HepG2 (cell line): ENCODE measurements around the gene ADIRF. TPM values are rescaled to one million over a fixed set of nuclear protein-coding genes. Genes with fewer than 3 reads are reported as not detected.

Experiments used
- BATF2 ChIP-seq: sonication (generic); formaldehyde crosslinking; IDR thresholded peaks from 2 replicates; pipeline ENCODE4 v1.8.0; 2022; ENCODE audit warnings: mild to moderate bottlenecking, missing genetic modification reagents, moderate library complexity
- CBFB ChIP-seq: sonication (generic); formaldehyde crosslinking; IDR thresholded peaks from 2 replicates; pipeline ENCODE4 v1.4.0; 2020; ENCODE audit warnings: missing genetic modification reagents
- DNMT1 ChIP-seq: sonication (generic); formaldehyde crosslinking; IDR thresholded peaks from 2 replicates; pipeline ENCODE4 v1.5.1; 2020; ENCODE audit warnings: mild to moderate bottlenecking, missing genetic modification reagents
- ETS1 ChIP-seq: sonication (generic); formaldehyde crosslinking; IDR thresholded peaks from 2 replicates; pipeline ENCODE4 v1.4.0; 2020; ENCODE audit warnings: missing genetic modification reagents
- ISX ChIP-seq: sonication (generic); formaldehyde crosslinking; conservative IDR thresholded peaks from 2 replicates; pipeline ENCODE4 v1.5.0; 2020; ENCODE audit warnings: missing genetic modification reagents
- KLF16 ChIP-seq, 2 experiments: sonication (generic) in 1 of 2; formaldehyde crosslinking in 1 of 2; IDR thresholded peaks; 2 replicates each; pipeline versions ENCODE4 v1.6.1 to v1.8.0; 2016 to 2023; ENCODE audit warnings: missing genetic modification reagents in 2 of 2, missing compliant biosample characterization in 1 of 2
- LBX2 ChIP-seq: sonication (generic); formaldehyde crosslinking; IDR thresholded peaks from 2 replicates; pipeline ENCODE4 v1.5.0; 2020; ENCODE audit warnings: missing genetic modification reagents, mild to moderate bottlenecking, borderline replicate concordance
- MNT ChIP-seq: fragments of 450-650 bp; IDR thresholded peaks from 2 replicates; pipeline ENCODE4 v1.6.1; 2016
- RXRB ChIP-seq: IDR thresholded peaks from 2 replicates; pipeline ENCODE4 v1.6.1; 2016; ENCODE audit warnings: borderline replicate concordance, missing genetic modification reagents, missing compliant biosample characterization
- SRSF9 ChIP-seq: fragments of 200-400 bp; formaldehyde crosslinking; IDR thresholded peaks from 2 replicates; pipeline ENCODE4 v1.6.1; 2018; ENCODE audit warnings: borderline replicate concordance, mild to moderate bottlenecking, low read depth, low read length; ENCODE audit not compliant: insufficient read depth, poor library complexity, severe bottlenecking
- SYNCRIP ChIP-seq: fragments of 200-400 bp; formaldehyde crosslinking; IDR thresholded peaks from 2 replicates; pipeline ENCODE4 v1.6.1; 2018; ENCODE audit warnings: mild to moderate bottlenecking, low read depth, low read length; ENCODE audit not compliant: insufficient read depth
- ZBTB1 ChIP-seq: sonication (generic); formaldehyde crosslinking; IDR thresholded peaks from 2 replicates; pipeline ENCODE4 v1.4.0; 2020; ENCODE audit warnings: missing genetic modification reagents, borderline replicate concordance
- ZFP91 ChIP-seq: sonication (generic); formaldehyde crosslinking; IDR thresholded peaks from 2 replicates; pipeline ENCODE4 v1.9.0; 2022; ENCODE audit warnings: missing genetic modification reagents, mild to moderate bottlenecking, borderline replicate concordance
- ZNF547 ChIP-seq: sonication (generic); formaldehyde crosslinking; IDR thresholded peaks from 2 replicates; pipeline ENCODE4 v1.5.1; 2020; ENCODE audit warnings: mild to moderate bottlenecking, missing genetic modification reagents
- ZNF567 ChIP-seq: sonication (generic); formaldehyde crosslinking; IDR thresholded peaks from 2 replicates; pipeline ENCODE4 v1.8.1; 2023; ENCODE audit warnings: mild to moderate bottlenecking, missing genetic modification reagents, borderline replicate concordance
- polyA plus RNA-seq, 8 experiments: library from polyadenylated mRNA; depleted of rRNA in 3 of 8; stranded (reverse) in 7 of 8; unstranded in 1 of 8; fragments of >200 nt; fragmentation: Illumina TruSeq in 4 of 8; extraction: Trizol in 4 of 8; gene quantifications; 2 replicates each; pipeline versions ENCODE4 v1.2.1 to v1.2.3, GENCODE V29; 2011 to 2016; ENCODE audit warnings: low read depth in 4 of 8, missing spikeins in 1 of 8, mixed read lengths in 1 of 8; ENCODE audit not compliant: insufficient read depth in 1 of 8
- total RNA-seq, 5 experiments: library from RNA; depleted of rRNA; stranded (reverse); fragments of >200 nt; fragmentation: Illumina TruSeq; extraction: Trizol; gene quantifications; 2 replicates each; pipeline ENCODE4 v1.2.3, GENCODE V29; 2016; ENCODE audit warnings: low read depth in 1 of 5

ADIRF gene
- total and polyA plus RNA-seq, 2 of the 13 experiments (the other 11 are each of a cell fraction or from before 2014, with no cell fraction given): 0.13 to 0.40 TPM

- TF ChIP-seq SYNCRIP: no peak
- TF ChIP-seq ZNF567: no peak
- TF ChIP-seq ETS1 (CRISPR knock-in tag): no peak
- no peak for TF ChIP-seq CBFB
- TF ChIP-seq DNMT1 (CRISPR knock-in tag): no peak
- TF ChIP-seq ZNF547: peak; percentile 34; the same call in 1 of the 2 replicates
- TF ChIP-seq RXRB: no peak
- TF ChIP-seq MNT: peak; percentile 51
- TF ChIP-seq LBX2 (CRISPR knock-in tag): no peak
- TF ChIP-seq SRSF9: no peak
- no peak for TF ChIP-seq BATF2 (CRISPR knock-in tag)
- TF ChIP-seq ZFP91 (CRISPR knock-in tag): no peak
- TF ChIP-seq KLF16 (CRISPR knock-in tag; IDR thresholded peaks at IDR 0.05): peak in 1 of 2 experiments; percentile 35; a peak in 1 of 4 replicates
- TF ChIP-seq ISX (CRISPR knock-in tag): no peak
- no peak for TF ChIP-seq ZBTB1
These were observed 8.0 kb upstream of the ADIRF start (continued) for GRCh38 chr10:86960003-86960862.
